Stimulated activated CD8-positive, alpha-beta memory T cell treated with anti-CD3 and anti-CD28 coated beads, Interleukin-15, amount 100 ng/mL, for 24 hours (primary cell): ENCODE measurements around the gene CDK5RAP2.

Experiments used
- DNase-seq: peaks from one replicate; pipeline ENCODE4 v3.0.0-alpha.2; 2020; ENCODE audit warnings: low read depth

The CDK5RAP2 gene

DNA sequence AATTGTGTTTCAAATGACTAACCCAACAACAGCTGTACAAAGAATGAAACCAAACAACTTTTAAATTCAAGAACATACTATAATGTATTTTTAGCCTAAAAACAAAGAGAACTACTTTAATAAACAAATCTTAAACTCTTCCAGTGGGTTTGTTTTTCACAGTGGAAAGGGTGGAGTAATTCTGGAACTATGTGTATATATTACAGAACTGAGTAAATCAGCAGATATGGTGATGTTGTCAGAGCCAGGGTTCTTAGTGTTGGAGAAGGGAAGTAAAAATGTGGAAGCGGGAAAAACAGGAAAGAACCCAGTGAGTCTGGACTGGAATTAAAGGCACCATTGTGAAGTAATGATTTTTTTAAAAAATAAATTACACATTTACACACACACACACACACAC lies 144.9 kb downstream of the CDK5RAP2 start:
- no peak for DNase-seq

- no peak for DNase-seq
These were observed 145.4 kb downstream of the CDK5RAP2 start for GRCh38 chr9:120434532-120434931.

DNA sequence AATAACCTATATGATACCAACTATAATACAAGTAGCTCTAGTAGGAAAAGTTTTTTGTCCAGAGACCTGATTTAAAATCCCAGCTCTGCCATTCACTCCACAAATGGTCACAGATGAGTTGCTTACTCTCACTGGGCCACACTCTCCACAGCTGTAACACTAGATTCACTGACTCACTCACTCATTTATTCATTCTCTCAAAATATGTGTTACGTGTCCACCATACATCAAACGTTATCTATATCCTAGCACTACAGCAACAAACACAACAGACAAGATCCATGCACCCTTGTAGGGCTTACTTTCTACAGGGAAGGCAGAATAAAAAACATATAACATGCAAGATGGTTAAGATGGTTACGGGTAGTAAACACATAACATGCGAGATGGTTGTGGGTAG lies 146.3 kb downstream of the CDK5RAP2 start:
- no peak for DNase-seq

GRCh38 chr9:120432600-120432999 lies 147.4 kb downstream of the CDK5RAP2 start:
- no peak for DNase-seq

DNA sequence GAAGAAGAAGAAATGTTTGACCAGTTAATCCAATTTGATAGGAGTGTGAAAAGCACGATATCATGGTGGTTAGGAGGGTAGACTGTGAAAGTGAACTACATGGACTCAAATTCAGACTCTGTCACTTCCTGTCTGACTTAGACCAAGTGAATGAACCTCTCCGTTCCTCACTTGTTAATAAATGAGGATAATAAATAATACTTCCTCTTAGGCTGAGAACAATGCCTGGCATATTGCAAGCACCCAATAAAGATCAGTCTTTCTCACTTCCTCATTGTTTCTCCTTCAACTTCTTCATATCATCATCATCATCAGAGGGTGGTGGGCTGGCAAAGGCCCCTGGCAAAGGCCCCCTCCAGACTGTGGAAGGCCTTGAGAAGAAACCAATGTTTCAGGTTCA lies 148.7 kb downstream of the CDK5RAP2 start:
- DNase-seq, result no peak

DNA sequence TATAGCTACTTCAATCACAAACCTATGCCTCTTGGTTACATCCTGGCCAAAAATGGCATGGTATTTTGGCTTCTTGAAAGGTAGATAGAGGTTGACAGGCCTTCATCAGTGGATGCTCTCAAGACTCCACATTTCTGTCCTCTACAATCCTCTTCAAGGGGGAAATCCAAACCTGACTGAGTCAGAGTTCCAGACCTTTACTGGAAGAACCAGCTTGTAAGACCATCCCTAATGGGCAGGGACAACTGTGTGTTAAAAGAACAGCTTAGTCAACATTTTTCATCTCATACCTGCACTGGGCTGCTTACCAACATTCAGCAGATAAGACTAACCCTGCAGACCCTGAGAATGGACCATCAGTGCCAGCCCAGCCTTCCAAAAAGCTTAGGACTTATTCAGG lies 155.7 kb downstream of the CDK5RAP2 start:
- no peak for DNase-seq

- no peak for DNase-seq
These were observed 156.2 kb downstream of the CDK5RAP2 start for GRCh38 chr9:120423812-120424211.

DNA sequence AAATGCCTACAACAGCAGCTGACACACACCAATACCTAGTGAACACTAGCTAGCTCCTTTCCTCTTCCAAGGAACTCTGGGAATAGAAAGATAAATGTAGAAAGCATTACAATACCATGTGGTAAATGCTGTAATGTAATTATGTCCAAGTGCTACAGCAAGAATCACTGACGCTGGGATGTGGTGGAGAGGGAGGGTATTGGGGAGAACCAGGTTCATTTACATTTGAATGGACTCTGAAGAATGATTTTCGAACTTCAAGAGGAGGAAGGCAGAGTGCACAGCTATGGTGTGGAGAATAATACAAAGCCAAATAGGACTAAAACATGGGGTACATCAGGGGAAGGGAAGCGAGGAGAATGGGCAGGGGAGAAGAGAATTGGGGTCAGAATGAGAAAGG lies 158.0 kb downstream of the CDK5RAP2 start:
- no peak for DNase-seq

DNA sequence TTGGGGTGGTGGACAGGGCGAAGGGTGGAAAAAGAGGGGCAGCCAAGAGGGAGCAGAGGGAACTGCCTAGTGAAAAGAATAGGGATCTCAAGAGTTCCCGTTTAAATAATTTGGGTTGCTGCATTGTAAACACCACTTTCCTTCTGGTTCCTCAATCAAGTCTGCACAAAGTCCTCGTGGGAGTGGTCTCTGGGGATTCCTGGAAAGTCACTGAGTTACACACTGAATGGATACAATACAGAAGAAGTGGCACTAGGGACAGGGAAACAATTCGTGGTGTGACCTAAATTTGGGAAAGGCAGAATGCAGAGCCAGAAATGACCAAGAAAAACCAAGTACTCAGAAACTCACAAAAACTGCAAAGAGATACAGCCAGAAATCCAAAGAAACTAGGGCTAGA lies 161.7 kb downstream of the CDK5RAP2 start:
- no peak for DNase-seq

GRCh38 chr9:120416781-120417427 lies 163.1 kb downstream of the CDK5RAP2 start:
- DNase-seq, result no peak

DNA sequence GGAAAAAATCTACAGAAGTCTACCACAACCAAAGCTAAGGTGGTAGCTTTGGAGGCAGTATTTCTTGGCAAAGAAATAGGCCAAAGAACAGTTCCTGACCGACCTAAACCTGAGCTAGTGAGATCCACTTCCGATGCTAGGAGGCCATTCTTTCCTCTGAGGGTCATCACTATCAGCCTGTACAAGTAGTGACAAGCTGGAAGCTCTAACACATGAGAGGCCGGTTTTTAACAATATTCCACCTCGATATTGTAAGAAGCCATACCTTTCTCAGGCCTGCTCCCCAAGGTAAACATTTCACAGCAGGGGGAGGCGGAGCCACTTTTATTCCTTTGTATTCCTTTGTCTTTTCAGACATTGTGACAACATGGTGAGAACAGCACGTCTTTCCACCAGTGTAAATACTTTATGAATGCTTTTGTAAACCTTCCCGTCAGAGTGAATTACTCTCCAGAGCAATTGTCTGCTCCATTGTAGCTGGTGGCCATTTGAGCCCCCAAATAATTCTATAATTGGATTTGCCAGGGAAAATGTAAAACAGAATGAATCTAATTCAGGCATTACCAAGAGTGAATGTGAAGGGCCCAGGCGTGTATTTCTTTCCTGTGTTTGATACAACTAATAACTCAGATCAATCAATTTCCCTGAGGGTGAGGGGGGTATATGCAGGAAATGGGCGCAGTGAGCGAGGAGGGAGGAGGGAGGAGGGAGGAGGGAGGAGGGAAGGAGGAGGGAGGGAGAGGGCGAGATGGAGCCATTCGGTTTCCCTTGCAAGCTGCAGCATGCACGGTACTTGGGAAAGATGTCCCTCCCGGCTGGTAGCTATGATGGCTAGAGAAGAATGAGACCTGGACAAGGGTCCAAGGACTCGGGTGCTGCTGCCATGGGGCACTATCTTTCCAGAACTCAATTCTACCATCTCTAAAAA lies 166.6 kb downstream of the CDK5RAP2 start:
- DNase-seq, result no peak

DNA sequence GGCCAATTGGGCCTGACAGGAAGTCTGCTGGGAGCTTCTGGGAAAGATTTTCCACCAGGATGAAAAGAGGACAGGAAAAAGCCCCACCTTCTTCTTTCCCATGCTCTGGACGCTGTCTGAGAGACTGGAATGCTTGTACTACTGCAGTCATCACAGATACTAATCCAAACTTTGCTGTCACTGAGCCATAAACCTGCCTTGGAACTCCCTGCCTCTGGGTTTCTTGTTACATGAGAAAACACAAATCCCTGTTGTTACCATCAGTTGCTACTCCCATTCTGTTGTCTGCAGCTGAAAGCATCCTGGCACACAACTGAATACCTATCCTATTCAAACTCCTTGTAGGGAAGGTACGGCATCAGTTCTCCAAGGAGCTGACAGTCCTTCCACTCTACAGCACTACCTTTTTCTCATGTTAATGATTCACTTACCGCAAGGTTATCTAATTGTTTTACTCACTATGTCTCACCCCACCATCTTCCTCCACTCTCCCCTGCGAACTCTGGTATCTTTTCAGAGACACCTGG lies 167.5 kb downstream of the CDK5RAP2 start:
- DNase-seq, result no peak

GRCh38 chr9:120411862-120412424 lies 168.0 kb downstream of the CDK5RAP2 start:
- no peak for DNase-seq

GRCh38 chr9:120410925-120411501 lies 169.0 kb downstream of the CDK5RAP2 start:
- DNase-seq, result no peak

GRCh38 chr9:120408680-120409258 lies 171.2 kb downstream of the CDK5RAP2 start:
- no peak for DNase-seq

DNA sequence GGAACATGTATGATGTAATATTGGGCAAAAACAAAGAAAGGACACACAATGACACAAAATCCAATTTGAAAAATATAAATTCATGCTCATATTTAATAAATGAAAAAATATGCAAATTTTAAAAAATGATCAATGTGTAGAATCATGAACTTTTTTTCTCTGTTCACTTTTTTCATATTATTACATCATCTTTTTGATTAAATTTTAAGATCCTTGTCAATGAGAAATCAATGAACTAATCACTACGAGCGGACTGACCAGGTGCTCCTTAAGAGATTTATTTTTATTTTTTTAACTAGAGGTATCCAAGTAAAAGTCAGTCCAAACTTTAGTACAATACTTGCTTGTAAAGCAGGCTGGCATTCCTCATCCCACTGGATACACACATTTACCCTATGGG lies 174.1 kb downstream of the CDK5RAP2 start:
- no peak for DNase-seq

GRCh38 chr9:120405134-120405533 lies 174.8 kb downstream of the CDK5RAP2 start:
- DNase-seq, result no peak

GRCh38 chr9:120403543-120403856 lies 176.5 kb downstream of the CDK5RAP2 start:
- DNase-seq, result no peak

DNA sequence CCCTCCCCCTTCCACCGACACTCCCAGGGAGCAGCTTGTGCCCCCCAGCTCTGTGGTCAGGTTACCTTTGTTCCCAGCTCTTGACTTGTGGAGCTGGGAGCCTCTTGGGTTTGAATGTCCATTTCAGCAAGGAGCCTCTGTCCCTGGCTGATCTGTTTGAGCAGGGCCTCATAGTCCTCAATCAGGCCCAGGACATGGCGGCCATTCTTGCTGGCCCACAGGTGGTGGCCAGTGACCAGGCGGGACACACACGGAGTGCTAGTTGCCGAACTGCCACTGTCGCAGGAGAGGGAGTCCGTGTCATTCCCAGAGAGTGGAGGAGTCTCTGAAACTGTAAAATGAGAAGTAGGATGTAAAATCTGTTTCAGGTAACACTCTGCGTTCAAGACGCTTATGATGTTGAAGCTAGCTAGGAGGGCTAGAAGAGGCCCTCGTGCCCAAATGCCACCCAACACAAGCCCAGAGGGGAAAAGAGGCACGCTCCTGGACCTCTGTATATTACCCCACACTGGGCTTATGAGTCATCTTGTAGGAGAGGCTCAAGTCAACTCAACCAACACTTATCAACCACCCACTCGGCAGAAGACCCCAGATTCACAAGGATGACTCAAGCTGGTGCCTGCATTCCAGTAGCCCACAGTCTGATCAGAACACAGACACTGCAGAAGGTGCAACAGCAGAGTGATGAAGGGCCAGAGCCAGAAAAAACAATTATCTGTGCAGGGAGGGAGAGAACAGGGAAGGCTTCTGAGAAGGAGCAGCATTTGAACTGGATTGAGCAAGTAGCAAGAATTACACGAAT lies 177.0 kb downstream of the CDK5RAP2 start:
- DNase-seq, result no peak

DNA sequence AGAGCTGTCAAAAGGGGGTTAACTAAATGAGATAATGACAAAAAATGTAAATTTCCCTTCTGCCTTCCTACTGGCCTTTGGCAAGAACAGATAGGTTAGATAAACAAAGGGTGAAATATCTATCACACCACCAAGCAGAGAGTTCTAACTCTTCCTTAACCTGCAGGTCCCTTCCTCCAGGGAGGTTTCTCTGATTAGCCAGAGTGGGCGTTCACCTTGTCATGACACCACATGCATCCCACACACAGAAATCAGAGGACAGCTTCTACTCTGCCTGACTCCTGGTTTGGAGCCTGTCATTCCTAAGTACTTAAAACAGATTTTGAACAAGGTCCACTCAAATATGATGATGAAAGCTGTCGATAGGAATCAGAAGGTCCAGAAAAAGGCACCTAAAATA lies 180.0 kb downstream of the CDK5RAP2 start:
- no peak for DNase-seq

DNA sequence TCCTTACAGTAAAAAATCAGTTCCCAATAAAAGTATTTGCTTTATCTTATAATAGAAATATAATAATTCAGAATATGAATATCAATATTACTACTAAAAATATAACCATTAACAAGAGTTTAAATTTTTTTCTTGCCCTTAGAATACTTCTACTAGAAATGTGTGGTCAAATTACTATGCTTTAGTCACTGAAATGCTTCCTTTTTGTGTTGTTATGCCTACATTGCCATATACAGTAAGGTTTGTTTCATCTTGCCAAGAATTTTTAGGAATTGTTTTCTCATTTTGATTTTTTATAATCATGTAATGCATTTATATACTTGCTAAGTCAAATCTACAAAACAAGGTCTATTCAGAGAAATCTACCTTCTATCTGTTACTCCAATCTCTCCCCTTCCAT lies 181.7 kb downstream of the CDK5RAP2 start:
- DNase-seq, result no peak

DNA sequence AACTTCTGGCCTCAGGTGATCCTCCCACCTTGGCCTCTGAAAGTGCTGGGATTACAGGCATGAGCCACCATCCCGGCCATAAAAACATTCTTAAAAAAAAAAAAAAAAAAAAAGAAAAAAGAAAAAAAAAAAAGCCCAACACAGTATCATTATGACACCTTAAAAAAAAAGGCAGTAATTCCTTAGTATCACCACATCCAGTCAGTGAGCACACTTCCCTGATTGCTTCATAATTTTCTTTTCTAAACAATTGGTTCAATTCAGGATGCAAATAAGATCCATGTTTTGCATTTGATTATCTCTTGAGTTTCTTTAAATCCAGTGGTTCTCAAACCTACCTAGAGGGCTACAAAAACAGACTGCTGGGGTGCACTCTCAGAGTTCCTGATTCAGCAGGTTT lies 182.5 kb downstream of the CDK5RAP2 start:
- DNase-seq, result no peak
